Cardiac muscle cell (in vitro differentiated cells and primary cell): Measurements from ENCODE around the gene SLC51A. TPM values are rescaled to one million over a fixed set of nuclear protein-coding genes. Genes with fewer than 3 reads are reported as not detected.
"Not testable (repeated sequence)": the region's sequence is repeated elsewhere in the genome, so short reads cannot be mapped to it uniquely, and the experiment has no call there.

Source experiments
- DNase-seq, 2 donors: peaks; one replicate each; pipeline versions ENCODE4 v3.0.0 to v3.0.0-alpha.2; 2010 to 2017; ENCODE audit warnings: low read depth in 1 of 2, low spot score in 1 of 2
- H3K27ac ChIP-seq: fragments of 200-600 bp; sonication (generic); 2 replicates; pipeline ENCODE4 v1.5.1; 2016
- H3K27me3 ChIP-seq: fragments of 200-600 bp; sonication (generic); 2 replicates; pipeline ENCODE4 v1.6.0; 2016; ENCODE audit warnings: control low read depth
- H3K36me3 ChIP-seq: fragments of 200-600 bp; sonication (generic); 2 replicates; pipeline ENCODE4 v1.5.1; 2016; ENCODE audit warnings: control low read depth
- H3K4me1 ChIP-seq: fragments of 200-600 bp; sonication (generic); 2 replicates; pipeline ENCODE4 v1.8.1; 2017; ENCODE audit warnings: low read depth, mild to moderate bottlenecking, mixed run types
- H3K4me3 ChIP-seq: fragments of 200-600 bp; sonication (generic); 2 replicates; pipeline ENCODE4 v1.5.1; 2016; ENCODE audit warnings: mild to moderate bottlenecking
- H3K9me3 ChIP-seq: fragments of 200-600 bp; sonication (generic); 2 replicates; pipeline ENCODE4 v1.5.1; 2017; ENCODE audit warnings: low read depth, mild to moderate bottlenecking, control low read depth
- CTCF ChIP-seq: IDR thresholded peaks from 2 replicates; pipeline ENCODE4 v1.5.1; 2012; ENCODE audit warnings: low read depth, mild to moderate bottlenecking, low read length
- polyA plus RNA-seq: library from polyadenylated mRNA; unstranded; fragments of >200 nt; fragmentation: Nextera tagmentation; extraction: Ambion mirVana; gene quantifications from 2 replicates; pipeline ENCODE4 v1.2.1, GENCODE V29; 2016
- total RNA-seq: library from RNA; depleted of rRNA; stranded (reverse); fragments of >200 nt; gene quantifications from 2 replicates; pipeline ENCODE4 v1.2.3, GENCODE V29; 2016

The SLC51A gene
- total and polyA plus RNA-seq, 2 experiments from 2014 or later, result 3.9 TPM; not detected in 1

GRCh38 chr3:196179380-196180308, 36.7 kb upstream of the SLC51A start:
- DNase-seq, result peak in 1 of 2 donors; percentile 68
- no peaks in the 10 kb centered on the region for H3K27me3 ChIP-seq
- H3K36me3 ChIP-seq, result no peaks in the 10 kb centered on the region
- H3K4me1 ChIP-seq, result peaks cover 4% of the 10 kb centered on the region
- H3K9me3 ChIP-seq, result no peaks in the 10 kb centered on the region
- no peak overlapping the region for H3K4me3 ChIP-seq
- no peak overlapping the region for H3K27ac ChIP-seq
- TF ChIP-seq CTCF, result no peak

GRCh38 chr3:196180346-196180745, 36.0 kb upstream of the SLC51A start:
- H3K27me3 ChIP-seq, result no peaks in the 10 kb centered on the region
- TF ChIP-seq CTCF, result no peak
- no peak for DNase-seq
- H3K9me3 ChIP-seq, result no peaks in the 10 kb centered on the region
- peaks cover 4% of the 10 kb centered on the region for H3K4me1 ChIP-seq
- no peaks in the 10 kb centered on the region for H3K36me3 ChIP-seq
- no peak overlapping the region for H3K27ac ChIP-seq
- H3K4me3 ChIP-seq, result no peak overlapping the region

- TF ChIP-seq CTCF, result no peak
Observed at GRCh38 chr3:196181127-196181546, 35.2 kb upstream of the SLC51A start.

GRCh38 chr3:196184169-196184432, 32.2 kb upstream of the SLC51A start:
- not testable (repeated sequence) for H3K27ac ChIP-seq

More at GRCh38 chr3:196181127-196181546, 35.2 kb upstream of the SLC51A start:
- Histone ChIP-seq H3K36me3 (no peaks in the 10 kb centered on the region), H3K4me3 (no peak overlapping the region), H3K27ac (no peak overlapping the region), H3K27me3 (no peaks in the 10 kb centered on the region), H3K4me1 (peaks cover 4% of the 10 kb centered on the region), H3K9me3 (no peaks in the 10 kb centered on the region)
- DNase-seq, result no peak

GRCh38 chr3:196184881-196185280, 31.5 kb upstream of the SLC51A start:
- TF ChIP-seq CTCF, result no peak
- no peak for DNase-seq

More at GRCh38 chr3:196184169-196184432, 32.2 kb upstream of the SLC51A start:
- not testable (repeated sequence) for H3K27me3 ChIP-seq, H3K4me1 ChIP-seq, H3K4me3 ChIP-seq, H3K36me3 ChIP-seq, H3K9me3 ChIP-seq, DNase-seq

More at GRCh38 chr3:196184881-196185280, 31.5 kb upstream of the SLC51A start:
- H3K4me3 ChIP-seq, result no peak overlapping the region
- H3K36me3 ChIP-seq, result no peaks in the 10 kb centered on the region
- peaks cover 7% of the 10 kb centered on the region for H3K4me1 ChIP-seq
- no peak overlapping the region for H3K27ac ChIP-seq
- no peaks in the 10 kb centered on the region for H3K9me3 ChIP-seq
- H3K27me3 ChIP-seq, result no peaks in the 10 kb centered on the region
